ENCODE measurements around the gene PRKCG. TPM values are rescaled to one million over a fixed set of nuclear protein-coding genes. Genes with fewer than 3 reads are reported as not detected.

The PRKCG gene
- total and polyA plus RNA-seq, 7 donors = 0.01 TPM; not detected in 6

GRCh38 chr19:53873773-53874605 is 8.0 kb upstream of the PRKCG start:
- Histone ChIP-seq H3K4me3 (no peak overlapping the region), H3K36me3 (ENCODE audit: insufficient read depth in 1 of 2, low read depth in 1 of 2) (peaks cover 0 to 17% of the 10 kb centered on the region in 2 donors), H3K27me3 (ENCODE audit: insufficient read depth in 3 of 3, low read length in 2 of 3) (peaks cover 0 to 9% (median 2%) of the 10 kb centered on the region in 3 donors), H3K9me3 (no peaks in the 10 kb centered on the region), H3K27ac (no peak overlapping the region), H3K4me1 (no peaks in the 10 kb centered on the region)
- ATAC-seq = no peak
- WGBS, 3 donors = 88% methylated on average over 49 to 51 of the region's 51 CpGs
- peak in 1 of 2 donors; percentile 54 for DNase-seq
- TF ChIP-seq CTCF (IDR thresholded peaks at IDR 0.05) = no peak
- intact Hi-C loops (cut with DNase I) = no loop called here

- Histone ChIP-seq H3K27me3 (ENCODE audit: insufficient read depth in 3 of 3, low read length in 2 of 3) (peaks cover 0 to 11% (median 2%) of the 10 kb centered on the region in 3 donors), H3K9me3 (no peaks in the 10 kb centered on the region), H3K4me3 (no peak overlapping the region), H3K27ac (no peak overlapping the region), H3K36me3 (ENCODE audit: insufficient read depth in 1 of 2, low read depth in 1 of 2) (peaks cover 0 to 17% of the 10 kb centered on the region in 2 donors), H3K4me1 (no peaks in the 10 kb centered on the region)
- no peak for ATAC-seq
- WGBS, 3 donors = 70 to 83% (median 73%) methylated on average over 6 of the region's 6 CpGs
- intact Hi-C loops (cut with DNase I) = no loop called here
- TF ChIP-seq CTCF (IDR thresholded peaks at IDR 0.05) = no peak
- DNase-seq = peak in 1 of 2 donors; percentile 28
Observed at GRCh38 chr19:53874606-53874990, 7.4 kb upstream of the PRKCG start.

GRCh38 chr19:53875602-53876325 is 6.2 kb upstream of the PRKCG start:
- Histone ChIP-seq H3K27ac (no peak overlapping the region), H3K27me3 (ENCODE audit: insufficient read depth in 3 of 3, low read length in 2 of 3) (peaks cover 0 to 16% (median 5%) of the 10 kb centered on the region in 3 donors), H3K4me3 (no peak overlapping the region), H3K9me3 (no peaks in the 10 kb centered on the region), H3K36me3 (ENCODE audit: insufficient read depth in 1 of 2, low read depth in 1 of 2) (peaks cover 0 to 17% of the 10 kb centered on the region in 2 donors), H3K4me1 (no peaks in the 10 kb centered on the region)
- WGBS, 3 donors = 74 to 80% (median 75%) methylated on average over 17 of the region's 17 CpGs
- DNase-seq (peak in 1 of 2 donors; percentile 6), ATAC-seq (no peak)
- TF ChIP-seq CTCF (IDR thresholded peaks at IDR 0.05) = no peak
- intact Hi-C loops (cut with DNase I) = no loop called here

- Histone ChIP-seq H3K4me1 (no peaks in the 10 kb centered on the region), H3K36me3 (ENCODE audit: insufficient read depth in 1 of 2, low read depth in 1 of 2) (peaks cover 0 to 17% of the 10 kb centered on the region in 2 donors), H3K4me3 (no peak overlapping the region), H3K27ac (no peak overlapping the region), H3K27me3 (ENCODE audit: insufficient read depth in 3 of 3, low read length in 2 of 3) (peaks cover 0 to 24% (median 8%) of the 10 kb centered on the region in 3 donors), H3K9me3 (no peaks in the 10 kb centered on the region)
- intact Hi-C loops (cut with DNase I) = no loop called here
- no peak for ATAC-seq
- peak in 1 of 2 donors; percentile 7 for DNase-seq
- TF ChIP-seq CTCF (IDR thresholded peaks at IDR 0.05) = no peak
- 63 to 79% (median 78%) methylated on average over 5 to 6 of the region's 6 CpGs for WGBS, 3 donors
Observed at GRCh38 chr19:53876651-53877224, 5.3 kb upstream of the PRKCG start.
